HEK293T (cell line): ENCODE results near the gene SEZ6.

ENCODE experiments used
- CTCF ChIA-PET: fragments of 350-600 bp; formaldehyde crosslinking; extraction: SDS; loops from one replicate; lab custom pipeline; 2021; ENCODE audit warnings: antibody characterized with exemption, inconsistent platforms; lab: Yijun Ruan, JAX
- POLR2A ChIA-PET: fragments of 350-600 bp; formaldehyde crosslinking; extraction: SDS; loops from one replicate; lab custom pipeline; 2020; ENCODE audit warnings: antibody characterized with exemption, inconsistent platforms; lab: Yijun Ruan, JAX
- DNase-seq: peaks from one replicate; pipeline ENCODE4 v3.0.0; 2012; ENCODE audit warnings: mixed read lengths; ENCODE audit errors: extremely low spot score
- ARNT ChIP-seq: fragments of 450-650 bp; IDR thresholded peaks from 2 replicates; pipeline ENCODE4 v1.6.1; 2017; ENCODE audit warnings: mild to moderate bottlenecking
- BHLHE40 ChIP-seq: fragments of 450-650 bp; IDR thresholded peaks from 2 replicates; pipeline ENCODE4 v1.6.1; 2016; ENCODE audit warnings: mild to moderate bottlenecking, moderate library complexity, borderline replicate concordance
- CTBP1 ChIP-seq: fragments of 450-650 bp; IDR thresholded peaks from 2 replicates; pipeline ENCODE4 v1.6.1; 2016; ENCODE audit warnings: borderline replicate concordance
- ELF4 ChIP-seq: fragments of 450-650 bp; IDR thresholded peaks from 2 replicates; pipeline ENCODE4 v1.6.1; 2017; ENCODE audit warnings: antibody characterized with exemption
- FOXA1 ChIP-seq: fragments of 450-650 bp; IDR thresholded peaks from 2 replicates; pipeline ENCODE4 v1.6.1; 2016; ENCODE audit warnings: mild to moderate bottlenecking
- FOXK2 ChIP-seq: fragments of 450-650 bp; IDR thresholded peaks from 2 replicates; pipeline ENCODE4 v1.6.1; 2016; ENCODE audit warnings: mild to moderate bottlenecking
- FOXM1 ChIP-seq: fragments of 450-650 bp; IDR thresholded peaks from 2 replicates; pipeline ENCODE4 v1.6.1; 2017; ENCODE audit warnings: mild to moderate bottlenecking, borderline replicate concordance
- HDGF ChIP-seq: fragments of 450-650 bp; IDR thresholded peaks from 2 replicates; pipeline ENCODE4 v1.6.1; 2017; ENCODE audit warnings: antibody characterized with exemption, borderline replicate concordance
- L3MBTL2 ChIP-seq: fragments of 450-650 bp; conservative IDR thresholded peaks from 2 replicates; pipeline ENCODE4 v1.6.1; 2016; ENCODE audit warnings: mild to moderate bottlenecking
- LEF1 ChIP-seq: fragments of 450-650 bp; IDR thresholded peaks from 2 replicates; pipeline ENCODE4 v1.6.1; 2017; ENCODE audit warnings: mild to moderate bottlenecking, borderline replicate concordance
- NFRKB ChIP-seq: fragments of 450-650 bp; IDR thresholded peaks from 2 replicates; pipeline ENCODE4 v1.6.1; 2016; ENCODE audit warnings: mild to moderate bottlenecking, moderate library complexity
- PKNOX1 ChIP-seq: fragments of 450-650 bp; IDR thresholded peaks from 2 replicates; pipeline ENCODE4 v1.6.1; 2016
- SP1 ChIP-seq: fragments of 450-650 bp; IDR thresholded peaks from 2 replicates; pipeline ENCODE4 v1.6.1; 2017
- SUZ12 ChIP-seq: fragments of 450-650 bp; IDR thresholded peaks from 2 replicates; pipeline ENCODE4 v1.6.1; 2016; ENCODE audit warnings: mild to moderate bottlenecking
- TARDBP ChIP-seq: fragments of 450-650 bp; IDR thresholded peaks from 2 replicates; pipeline ENCODE4 v1.6.1; 2016
- ZNF384 ChIP-seq: fragments of 450-650 bp; IDR thresholded peaks from 2 replicates; pipeline ENCODE4 v1.6.1; 2016

Gene SEZ6

GRCh38 chr17:29049541-29050145 is 43.8 kb upstream of the SEZ6 start:
- ChIA-PET CTCF (no interaction called here), POLR2A (no interaction called here)
- no peak for TF ChIP-seq SUZ12
- no peak for TF ChIP-seq HDGF
- TF ChIP-seq NFRKB: no peak
- no peak for TF ChIP-seq L3MBTL2
- DNase-seq: no peak

- ChIA-PET CTCF (interaction anchor here (0.6 to 1.7 kb wide), 5 partner anchors 68 to 387 kb away, joined by 3 to 7 read pairs (median 3); partner anchors contain the start of gene SUPT6H), POLR2A (interaction anchor here (1.6 kb wide), 1 partner anchor 10 kb away, joined by 7 read pairs; no protein-coding TSS in a partner anchor)
- no peak for TF ChIP-seq ARNT
- no peak for TF ChIP-seq HDGF
- TF ChIP-seq LEF1: no peak
- no peak for TF ChIP-seq FOXK2
- TF ChIP-seq PKNOX1: no peak
- TF ChIP-seq ELF4: no peak
- DNase-seq: no peak
These were observed 42.9 kb upstream of the SEZ6 start for GRCh38 chr17:29048440-29049368.

- ChIA-PET CTCF (interaction anchor here (0.7 kb wide), 1 partner anchor 36 kb away, joined by 3 read pairs; no protein-coding TSS in a partner anchor), POLR2A (no interaction called here)
- TF ChIP-seq NFRKB (no peak), CTBP1 (no peak), PKNOX1 (no peak), L3MBTL2 (no peak), BHLHE40 (no peak), HDGF (no peak), FOXA1 (no peak), ELF4 (no peak), TARDBP (no peak), LEF1 (no peak), ARNT (no peak), SP1 (no peak), FOXK2 (no peak), SUZ12 (no peak), ZNF384 (no peak), FOXM1 (no peak)
- DNase-seq: no peak
These were observed 40.6 kb upstream of the SEZ6 start for GRCh38 chr17:29046473-29046839.

GRCh38 chr17:29045734-29046472 is 40.1 kb upstream of the SEZ6 start:
- CTCF ChIA-PET: no interaction called here
- DNase-seq: no peak
- POLR2A ChIA-PET: no interaction called here
- TF ChIP-seq SP1 (no peak), PKNOX1 (no peak), BHLHE40 (no peak), NFRKB (no peak), ZNF384 (no peak), FOXK2 (no peak), HDGF (no peak), FOXA1 (no peak), L3MBTL2 (no peak), ELF4 (no peak), FOXM1 (no peak), ARNT (no peak), CTBP1 (no peak), LEF1 (no peak), TARDBP (no peak), SUZ12 (no peak)

GRCh38 chr17:29045026-29045425 is 39.2 kb upstream of the SEZ6 start:
- DNase-seq: no peak
- TF ChIP-seq TARDBP: no peak
- no peak for TF ChIP-seq ZNF384
- no peak for TF ChIP-seq LEF1
- TF ChIP-seq CTBP1: no peak
- TF ChIP-seq HDGF: no peak
- TF ChIP-seq FOXK2: no peak
- no peak for TF ChIP-seq FOXA1
- TF ChIP-seq NFRKB: no peak
- POLR2A ChIA-PET: no interaction called here
- CTCF ChIA-PET: no interaction called here
